SK-N-MC (cell line): Measurements from ENCODE around the gene MIA.

Experiments
- EZH2 ChIP-seq: fragments of 200-600 bp; sonication (generic); IDR thresholded peaks from one replicate; pipeline ENCODE4 v1.6.1; 2017; ENCODE audit warnings: antibody characterized with exemption
- POLR2AphosphoS5 ChIP-seq: IDR thresholded peaks from 2 replicates; pipeline ENCODE4 v1.6.1; 2012; ENCODE audit warnings: mild to moderate bottlenecking, low read depth, low read length, borderline replicate concordance

GRCh38 chr19:40780582-40780981, 5.3 kb downstream of the MIA start:
- TF ChIP-seq EZH2 (no peak), POLR2AphosphoS5 (no peak)
